Astrocyte of the hippocampus (primary cell): ENCODE results near the gene FAT3.

ENCODE experiments used
- DNase-seq: peaks from one replicate; pipeline ENCODE4 v3.0.0; 2011; ENCODE audit warnings: low read depth, low spot score

Gene FAT3

GRCh38 chr11:92227959-92228935 is 3.6 kb downstream of the FAT3 start:
- DNase-seq, result peak; percentile 67

- no peak for DNase-seq
Measured at GRCh38 chr11:92236856-92237255, 12.2 kb downstream of the FAT3 start.

- DNase-seq, result peak; percentile 27
Measured at GRCh38 chr11:92240916-92241315, 16.3 kb downstream of the FAT3 start.

- peak; percentile 7 for DNase-seq
Measured at GRCh38 chr11:92245700-92246271, 21.2 kb downstream of the FAT3 start.

DNA sequence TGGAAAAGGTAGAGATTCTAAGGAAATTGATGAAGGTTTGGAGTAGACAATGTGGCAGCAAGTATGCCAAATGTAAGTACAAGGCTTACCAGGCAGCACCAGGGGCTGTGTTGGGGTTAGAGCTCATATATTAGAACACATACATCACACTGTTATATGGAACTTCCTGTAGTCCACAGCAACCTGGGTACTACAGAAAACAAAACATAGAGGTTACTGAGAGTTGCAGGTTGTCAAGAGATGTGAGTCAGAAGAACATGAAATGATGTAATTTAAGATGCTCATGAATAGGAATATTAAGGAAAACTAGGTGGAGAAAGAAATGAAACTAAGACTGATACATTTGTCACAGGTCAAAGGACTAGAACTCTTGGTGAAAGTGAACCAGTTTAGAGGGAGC is 22.0 kb downstream of the FAT3 start:
- no peak for DNase-seq

GRCh38 chr11:92249156-92249753 is 24.6 kb downstream of the FAT3 start:
- DNase-seq, result no peak

GRCh38 chr11:92251980-92252379 is 27.4 kb downstream of the FAT3 start:
- peak; percentile 31 for DNase-seq

DNA sequence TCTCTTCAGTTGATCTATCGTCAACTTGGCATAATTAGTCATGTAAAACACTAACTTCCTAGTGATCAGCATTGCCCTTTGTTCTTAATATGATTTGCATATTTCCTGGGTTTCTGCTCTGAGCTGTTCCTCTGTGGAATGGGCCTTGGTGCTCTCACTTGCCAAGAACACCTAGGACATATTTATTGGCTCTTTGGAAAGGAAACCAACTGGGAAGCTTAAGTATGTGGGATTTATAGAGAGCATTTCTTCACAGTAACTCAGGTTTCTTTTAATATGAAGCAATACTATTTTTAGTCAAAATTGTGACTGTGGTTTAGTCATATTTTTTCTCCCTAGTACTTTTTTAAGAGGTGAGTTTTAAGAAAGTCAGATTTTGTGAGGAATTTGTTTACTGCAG is 28.8 kb downstream of the FAT3 start:
- peak; percentile 9 for DNase-seq

DNA sequence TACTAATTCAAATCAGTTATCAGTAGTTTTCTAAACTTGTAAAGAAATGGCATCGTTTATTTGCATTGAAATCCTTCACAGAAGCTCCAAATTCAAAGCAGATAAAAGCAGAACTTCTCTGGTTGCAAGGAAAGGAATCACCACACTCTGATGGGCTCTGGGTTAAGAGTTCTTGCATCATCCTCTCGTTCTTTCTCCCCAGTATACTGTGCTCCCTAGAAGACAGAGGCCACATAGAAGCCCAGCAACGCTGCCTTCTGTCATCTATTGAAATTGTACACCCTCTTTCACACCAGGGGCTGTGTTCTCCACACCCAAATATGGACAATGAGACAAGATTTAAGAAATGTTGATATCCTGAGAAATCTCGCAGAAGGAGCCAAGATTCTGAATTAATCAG is 29.3 kb downstream of the FAT3 start:
- DNase-seq, result no peak

GRCh38 chr11:92257536-92257935 is 32.9 kb downstream of the FAT3 start:
- no peak for DNase-seq

- no peak for DNase-seq
Measured at GRCh38 chr11:92259861-92260260, 35.2 kb downstream of the FAT3 start.

- DNase-seq, result no peak
Measured at GRCh38 chr11:92264350-92264749, 39.7 kb downstream of the FAT3 start.

GRCh38 chr11:92266806-92267205 is 42.2 kb downstream of the FAT3 start:
- DNase-seq, result no peak

DNA sequence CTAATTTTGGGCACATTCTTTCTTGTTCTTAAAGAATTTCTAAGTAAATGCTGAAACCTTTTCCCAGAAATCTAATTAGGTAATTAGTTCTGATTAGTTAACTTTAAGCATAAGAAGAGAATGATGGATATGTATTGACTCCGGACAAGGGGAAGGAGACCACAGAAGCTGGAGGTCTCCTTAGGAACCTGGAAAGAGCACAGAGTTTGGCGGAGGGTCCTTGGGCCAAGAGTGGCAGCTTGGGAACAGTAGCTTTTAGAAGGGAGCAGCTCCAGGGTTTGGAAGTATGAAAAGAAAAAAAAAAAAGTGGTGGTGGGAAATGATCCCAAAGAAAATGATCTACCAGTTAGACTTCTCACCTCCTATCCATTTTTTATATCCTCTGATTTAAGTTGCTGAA is 42.7 kb downstream of the FAT3 start:
- DNase-seq, result no peak

DNA sequence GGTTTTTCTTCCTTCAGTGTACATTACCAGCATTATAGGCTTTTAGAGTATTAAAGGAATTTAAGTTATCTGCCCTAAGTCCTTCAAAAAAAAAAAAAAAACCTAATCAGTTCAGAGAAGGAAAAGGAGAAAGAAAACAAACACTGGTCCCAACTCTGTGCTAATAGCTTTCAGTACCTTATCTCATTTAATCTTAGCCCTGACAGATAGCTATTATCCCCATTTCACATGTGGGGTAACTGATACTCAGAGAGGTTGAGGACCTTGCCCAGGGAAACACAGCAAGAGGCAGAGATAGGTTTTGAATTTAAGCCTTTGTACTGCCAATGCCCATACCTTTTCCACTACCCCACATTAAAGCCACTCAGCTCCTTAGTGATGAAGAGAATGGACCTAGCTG is 43.4 kb downstream of the FAT3 start:
- DNase-seq, result peak; percentile 20

DNA sequence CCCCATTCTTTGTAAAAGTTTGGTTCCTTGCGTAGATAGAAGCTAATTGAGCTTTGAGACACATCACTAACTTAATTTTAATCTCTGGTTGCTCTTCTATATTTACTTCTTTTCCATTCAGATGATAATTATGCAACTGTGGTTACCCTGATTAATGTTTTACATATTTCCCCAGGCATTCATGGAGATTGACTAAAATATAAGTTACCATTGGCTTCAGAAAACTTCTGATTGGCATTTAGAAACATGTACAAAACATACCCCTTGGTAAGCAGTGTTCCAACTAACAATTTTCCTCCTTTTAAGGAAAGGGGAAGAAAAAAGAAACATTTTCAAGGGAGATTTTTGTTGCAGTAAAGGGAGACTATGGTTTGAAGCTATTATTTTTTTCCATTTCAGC is 43.9 kb downstream of the FAT3 start:
- DNase-seq, result no peak

DNA sequence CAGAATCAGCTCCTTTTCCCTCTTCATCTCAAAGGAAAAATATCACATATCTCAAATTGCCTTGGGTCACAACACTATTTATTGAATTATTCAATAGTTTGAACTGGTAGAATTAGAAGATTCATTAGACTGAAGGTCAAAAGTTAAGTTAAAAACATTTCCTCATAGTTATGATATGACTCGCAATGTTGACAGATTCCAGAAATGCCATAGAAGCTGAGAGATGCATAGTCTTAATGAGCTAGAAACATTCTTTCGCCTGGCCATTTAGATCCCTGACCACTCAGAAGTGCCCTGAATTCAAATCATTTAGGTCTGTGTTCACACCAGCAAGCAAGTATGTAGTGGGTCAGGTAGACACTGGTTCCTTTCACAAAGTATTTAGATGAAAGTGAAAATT is 44.4 kb downstream of the FAT3 start:
- DNase-seq, result peak; percentile 89

- no peak for DNase-seq
Measured at GRCh38 chr11:92269841-92270240, 45.2 kb downstream of the FAT3 start.

GRCh38 chr11:92272651-92273050 is 48.0 kb downstream of the FAT3 start:
- no peak for DNase-seq
